ENCODE measurements around the gene HK1.
A peak's percentile ranks its signal among the peaks of the same experiment; 100 is the strongest.
"Not testable (repeated sequence)": the region's sequence is repeated elsewhere in the genome, so short reads cannot be mapped to it uniquely, and the experiment has no call there.

Gene HK1

DNA sequence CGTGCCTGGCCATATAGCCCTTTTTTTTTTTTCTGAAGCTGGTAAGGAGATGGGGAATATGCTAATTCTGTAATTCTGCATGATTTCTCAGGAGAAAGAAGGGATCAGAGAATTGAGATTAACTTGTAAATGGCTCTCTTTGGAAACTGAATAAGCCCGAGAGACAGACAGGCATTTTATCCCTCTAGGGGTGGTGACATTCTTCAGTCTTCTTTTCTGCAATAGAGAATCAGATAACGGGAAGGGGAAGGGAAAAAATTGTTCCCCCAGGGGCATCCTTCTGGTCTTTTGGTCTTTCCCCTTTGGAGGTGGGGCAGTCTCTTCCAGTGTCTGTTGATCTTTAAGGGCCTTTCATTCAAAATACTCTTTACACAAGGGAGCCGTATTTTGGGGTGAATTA is 34.2 kb downstream of the HK1 start:
- DNase-seq = no peak

DNA sequence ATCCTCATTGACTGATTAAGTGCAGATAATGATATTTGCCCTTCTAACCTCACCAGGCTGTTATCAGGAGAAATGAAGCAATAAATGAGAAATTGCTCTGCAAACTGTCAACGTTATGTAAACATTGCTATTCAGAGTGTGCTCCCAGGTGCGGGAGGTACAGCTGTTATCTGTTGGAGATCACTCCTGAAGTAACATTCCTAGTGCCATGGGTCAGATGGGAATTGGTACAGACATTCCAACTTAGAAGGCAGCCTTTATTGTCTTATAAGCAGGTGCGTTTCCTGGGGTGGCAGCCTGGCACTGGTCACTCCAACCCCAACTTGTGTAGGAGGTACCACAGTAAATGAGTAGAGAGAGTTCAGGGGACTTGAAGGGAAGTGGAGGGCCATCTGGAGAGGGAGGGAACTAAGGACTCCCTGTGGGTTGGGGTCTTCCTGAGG is 36.8 kb downstream of the HK1 start:
- no peak for DNase-seq

DNA sequence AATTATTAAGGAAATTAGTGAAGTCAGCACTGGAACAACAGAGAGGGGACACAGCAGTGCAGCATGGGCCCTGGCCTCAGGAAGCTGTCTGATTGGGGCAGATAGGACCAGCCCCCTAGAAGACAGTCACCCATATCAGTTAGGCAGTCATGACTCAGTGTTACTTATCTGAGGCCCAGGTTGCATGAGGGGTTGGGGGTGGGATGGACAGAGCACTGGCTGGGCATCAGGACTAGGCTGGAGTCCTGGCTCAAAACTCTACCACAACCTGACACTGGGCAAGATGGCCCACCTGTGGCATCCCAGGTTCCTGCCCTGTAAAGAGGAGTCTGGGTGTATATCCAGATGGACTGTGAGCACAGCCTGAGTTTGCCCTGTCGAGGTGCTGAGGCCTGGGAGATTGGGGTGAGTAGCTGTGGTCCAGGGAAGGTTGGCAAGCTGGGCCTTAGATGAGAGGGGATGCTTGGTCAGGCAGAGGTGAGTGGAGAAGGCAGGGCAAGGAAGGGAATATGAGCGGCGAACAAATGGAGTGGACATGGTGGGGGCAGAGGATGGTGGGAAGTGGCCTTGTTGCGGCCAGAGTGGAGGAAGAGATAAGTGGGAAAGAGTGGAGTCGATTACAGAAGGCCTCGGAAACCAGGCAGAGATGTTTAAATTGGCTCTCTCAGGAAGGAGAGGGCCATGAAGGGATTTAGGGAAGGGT is 37.5 kb downstream of the HK1 start:
- DNase-seq = no peak

DNA sequence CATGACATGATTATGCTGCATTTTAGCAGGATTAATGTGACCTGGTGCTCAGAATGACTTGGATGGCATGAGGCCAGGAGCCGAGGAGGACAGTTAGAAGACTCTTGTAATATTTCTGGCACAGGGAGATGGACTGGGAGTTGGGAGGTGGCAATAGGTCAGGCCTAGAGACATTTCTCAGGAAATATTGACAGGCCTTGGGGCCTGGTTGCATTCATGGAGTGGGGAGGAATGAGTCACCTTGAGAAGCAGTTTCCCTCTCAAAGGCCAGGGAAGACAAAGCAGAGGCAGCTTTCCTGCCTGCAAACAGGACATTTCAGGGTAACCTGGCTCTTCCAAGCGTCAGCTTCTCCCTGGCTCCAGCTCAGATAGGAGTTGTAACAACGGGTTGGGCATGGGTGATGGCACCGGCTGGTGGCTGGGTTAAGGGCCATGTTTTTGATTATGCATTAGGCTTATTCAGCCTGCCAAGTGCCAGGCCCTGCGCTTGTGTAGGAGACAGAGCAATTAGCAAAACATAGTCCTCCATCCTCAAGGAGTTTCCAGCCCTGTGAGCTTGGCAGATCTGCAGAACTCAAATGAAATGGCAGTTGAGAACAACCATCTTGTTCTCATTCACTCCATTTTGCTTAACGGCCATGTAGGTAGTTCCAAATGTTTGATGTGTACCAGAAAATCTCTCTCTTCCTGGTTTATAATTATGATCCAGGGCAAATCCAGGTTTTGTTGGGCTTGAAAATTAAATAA is 38.2 kb downstream of the HK1 start:
- no peak for DNase-seq

DNA sequence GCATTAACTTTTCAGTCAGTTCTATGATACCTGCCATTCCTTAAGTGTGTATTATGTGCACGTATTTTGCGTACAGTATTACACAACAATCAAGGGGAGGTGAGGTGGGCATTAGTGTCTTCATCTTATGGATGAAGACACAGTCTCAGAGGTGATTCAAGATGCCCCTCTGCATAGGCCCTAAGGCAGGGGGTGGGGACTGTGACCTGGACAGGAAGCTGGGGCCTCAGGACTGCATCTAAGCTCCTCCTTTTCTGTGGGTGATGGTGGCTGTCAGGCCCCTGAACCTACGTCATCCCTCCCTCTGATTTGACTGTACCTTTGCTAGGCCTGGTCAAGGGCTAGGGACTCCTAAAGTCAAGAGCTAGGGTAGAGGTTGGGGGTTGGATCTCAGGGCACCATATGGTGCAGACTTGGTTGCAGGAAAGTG is 38.9 kb downstream of the HK1 start:
- peak; percentile 23 for DNase-seq

DNA sequence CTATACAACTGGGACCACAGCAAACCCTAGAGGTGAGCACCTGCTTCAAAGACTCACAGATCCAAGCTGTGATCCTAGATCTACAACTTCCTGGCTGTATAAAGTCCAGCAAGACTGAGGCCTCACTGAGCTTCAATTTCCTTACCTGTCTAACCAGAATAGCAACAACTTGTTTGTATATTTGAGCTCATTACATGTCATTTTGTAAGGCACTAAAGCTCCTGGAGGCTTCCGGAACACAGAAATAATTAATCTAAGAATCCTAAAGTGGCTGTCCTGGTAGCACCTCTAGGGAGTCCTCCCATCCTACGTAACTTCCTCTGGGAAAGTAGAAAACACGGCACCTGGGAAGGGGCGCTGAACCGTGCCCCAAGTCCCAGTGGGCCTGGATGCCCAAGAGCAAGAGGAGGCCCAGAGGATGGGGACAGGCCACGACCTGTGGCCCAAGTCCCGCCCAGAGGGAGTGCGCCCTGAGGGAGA is 39.4 kb downstream of the HK1 start:
- DNase-seq = no peak

DNA sequence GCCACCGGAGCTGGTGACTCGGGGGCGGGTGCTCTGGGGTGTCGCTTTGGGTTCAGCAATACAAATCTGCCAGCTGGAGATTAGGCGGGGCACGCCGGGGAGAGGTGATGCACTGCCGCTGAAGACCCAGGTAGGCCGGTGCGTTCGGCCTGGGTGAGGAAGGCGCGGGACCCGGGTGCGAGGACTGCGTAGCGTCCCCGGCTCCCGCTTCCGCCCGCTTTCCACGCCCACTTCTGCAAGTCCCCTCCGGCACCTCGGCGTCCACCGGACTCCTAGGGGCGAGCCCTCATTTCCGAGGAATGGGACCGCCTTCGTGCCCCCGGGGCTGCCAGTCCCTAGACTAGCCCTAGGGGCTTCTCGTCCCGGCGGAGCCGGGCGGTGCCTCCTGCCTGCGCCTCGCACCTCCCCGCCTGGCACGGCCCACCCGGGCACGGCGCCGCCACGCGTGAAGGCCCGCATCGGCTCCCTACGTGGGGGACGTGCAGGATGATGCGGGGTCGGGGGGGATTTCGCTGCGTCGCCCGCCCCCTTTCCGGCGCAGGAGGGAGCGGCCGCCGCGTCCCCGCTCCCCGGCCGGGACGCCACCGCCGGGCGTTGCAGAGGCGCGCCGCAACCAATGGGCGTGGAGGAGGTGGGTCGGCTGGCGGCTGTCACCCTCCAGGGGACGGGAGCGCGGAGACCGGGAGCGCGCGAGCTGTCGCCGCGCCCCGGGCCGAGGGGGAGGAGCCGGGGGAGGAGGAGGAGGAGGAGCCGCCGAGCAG is 40.0 kb downstream of the HK1 start:
- DNase-seq = peak; percentile 92

DNA sequence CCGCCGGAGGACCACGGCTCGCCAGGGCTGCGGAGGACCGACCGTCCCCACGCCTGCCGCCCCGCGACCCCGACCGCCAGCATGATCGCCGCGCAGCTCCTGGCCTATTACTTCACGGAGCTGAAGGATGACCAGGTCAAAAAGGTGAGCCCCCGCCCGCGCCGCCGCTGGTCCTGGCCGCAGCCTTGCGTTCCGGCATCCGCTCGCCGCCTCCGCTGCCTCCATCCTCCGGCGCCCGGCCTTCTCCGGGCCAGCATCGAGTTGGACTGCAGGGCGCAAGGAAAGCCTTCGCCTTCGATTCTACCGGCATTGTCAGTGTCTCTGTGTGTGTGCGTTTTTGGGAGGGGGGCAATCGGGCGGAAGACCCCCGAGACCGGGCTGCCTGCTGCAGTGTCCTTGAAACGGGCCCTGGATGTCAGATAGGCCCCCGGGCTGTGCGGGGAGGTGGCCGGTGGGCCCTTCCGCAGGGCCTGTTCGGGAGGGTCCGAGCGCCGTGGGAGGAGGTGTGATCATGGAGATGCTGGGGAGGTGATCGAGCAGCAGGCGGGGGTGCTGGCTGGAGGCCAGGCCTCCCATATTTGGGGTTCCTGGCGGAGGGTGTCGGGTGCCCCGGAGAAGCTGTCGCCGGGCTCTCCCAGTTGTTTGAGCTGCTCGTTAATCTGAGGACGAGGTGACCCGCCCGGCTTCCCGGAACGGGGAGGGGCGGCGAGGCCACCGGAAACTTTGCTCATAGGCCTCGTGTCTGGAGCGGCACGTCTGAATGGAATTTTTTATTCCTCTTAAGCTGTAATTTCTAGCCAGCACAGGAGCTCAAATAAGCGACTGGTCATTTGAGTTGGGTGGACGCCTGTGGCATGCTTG is 40.8 kb downstream of the HK1 start:
- DNase-seq = peak; percentile 88

DNA sequence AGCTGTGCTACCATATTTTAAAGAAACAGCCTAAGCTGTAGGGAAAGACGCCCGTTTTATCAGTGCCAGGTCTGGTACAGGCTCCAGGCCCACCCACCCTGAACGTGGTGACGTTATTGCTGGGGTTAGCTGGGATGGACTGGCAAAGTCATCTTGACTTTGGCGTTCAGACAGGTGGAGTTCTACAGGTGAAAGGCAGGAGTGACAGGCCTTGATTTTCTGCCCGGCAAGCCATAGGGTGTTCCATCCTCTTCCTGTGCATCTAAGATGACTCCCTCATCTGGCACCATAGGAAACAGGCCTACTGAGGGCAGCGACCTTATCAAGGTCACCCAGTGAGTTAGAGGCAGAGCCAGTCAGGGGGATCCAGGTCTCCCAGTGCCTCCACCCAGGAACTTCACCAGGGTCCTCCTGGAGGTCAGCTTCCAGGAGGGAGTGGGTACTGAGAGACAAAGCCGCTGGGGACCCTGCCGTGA is 41.6 kb downstream of the HK1 start:
- DNase-seq = peak; percentile 16

DNA sequence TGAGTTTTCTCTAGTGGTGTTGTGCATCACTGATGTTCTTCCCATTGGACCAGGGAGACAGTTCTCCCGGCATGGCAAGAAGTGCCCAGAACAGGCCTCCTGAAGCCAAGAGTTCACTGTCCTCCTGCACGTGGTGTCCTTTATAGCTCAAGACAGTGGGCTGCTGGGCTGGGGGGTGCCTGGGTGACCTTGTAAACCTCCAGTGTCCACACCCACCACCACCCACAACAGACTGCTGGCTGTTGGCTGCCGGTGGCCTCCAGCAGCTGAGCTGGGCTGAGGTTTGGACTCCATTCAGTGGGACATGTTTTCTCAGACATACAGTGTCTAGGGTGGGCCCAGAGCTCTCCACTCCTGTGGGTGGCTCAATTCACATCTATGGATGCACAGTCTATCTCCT is 42.2 kb downstream of the HK1 start:
- DNase-seq = no peak

DNA sequence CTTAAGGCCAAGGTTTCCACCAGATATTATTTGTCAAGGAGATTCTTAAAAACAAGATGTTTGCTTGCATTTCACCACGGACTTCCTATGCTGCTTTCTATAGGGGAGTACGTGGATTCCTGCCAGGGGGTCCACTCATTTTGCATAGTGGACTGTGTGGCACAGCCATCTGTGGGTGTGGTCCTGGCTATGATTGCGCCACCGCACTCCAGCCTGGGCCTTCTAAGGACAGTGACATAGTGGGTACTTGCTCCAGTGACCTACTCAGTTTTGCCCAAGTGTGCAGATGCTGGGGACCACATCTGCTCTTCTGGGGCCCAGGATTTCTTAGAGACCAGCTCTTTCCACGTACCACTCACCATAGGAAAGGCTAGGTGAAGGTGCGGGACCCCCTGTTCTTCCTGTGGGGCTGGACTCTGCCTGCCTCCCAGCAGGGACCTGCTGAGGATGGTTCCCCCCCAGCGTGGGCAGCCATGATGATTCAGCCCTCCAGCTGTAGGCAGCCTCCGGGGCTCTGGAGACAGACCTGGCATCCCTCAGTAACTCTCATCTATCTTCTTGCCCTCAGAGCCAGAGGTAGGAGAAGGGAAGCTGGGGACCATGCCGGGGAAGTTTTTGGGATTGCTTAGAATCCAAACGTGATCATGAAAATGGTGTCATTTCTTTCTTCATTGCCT is 42.9 kb downstream of the HK1 start:
- DNase-seq = no peak

DNA sequence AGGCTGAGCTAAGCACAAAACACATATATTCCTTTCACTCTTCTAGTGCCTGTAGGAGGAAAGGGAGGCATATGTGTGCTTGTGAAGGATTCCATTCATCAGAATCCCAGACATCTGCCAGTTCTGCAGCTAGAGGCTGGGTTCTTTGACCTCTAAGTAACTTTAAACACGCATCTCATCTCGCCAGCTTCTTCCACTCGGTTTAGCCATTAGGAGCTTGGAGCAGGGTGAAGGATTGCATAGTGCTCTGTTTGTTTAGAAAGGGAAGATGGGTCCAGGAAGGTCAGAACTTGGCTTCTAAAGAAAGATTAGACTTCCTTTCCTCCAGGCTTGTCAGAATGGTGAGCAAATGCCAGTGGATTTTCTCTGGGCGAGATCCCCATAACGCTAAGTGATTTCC is 43.6 kb downstream of the HK1 start:
- DNase-seq = no peak

DNA sequence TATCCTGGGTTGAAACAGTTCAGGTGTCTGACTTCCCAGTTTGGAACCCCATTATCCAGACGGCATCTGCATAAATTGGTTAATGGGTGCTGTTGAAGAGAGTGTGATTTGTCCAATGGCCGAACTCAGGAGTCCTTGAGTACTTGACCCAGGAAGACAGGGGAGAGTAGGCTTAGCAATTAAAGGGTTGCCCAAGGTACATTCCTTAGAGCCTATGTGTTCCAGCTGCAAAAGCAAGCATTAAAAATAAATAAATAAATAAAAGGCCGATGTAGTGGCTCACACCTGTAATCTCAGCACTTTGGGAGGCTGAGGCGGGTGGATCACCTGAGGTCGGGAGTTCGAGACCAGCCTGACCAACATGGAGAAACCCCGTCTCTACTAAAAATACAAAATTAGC is 44.0 kb downstream of the HK1 start:
- DNase-seq = not testable (repeated sequence)

DNA sequence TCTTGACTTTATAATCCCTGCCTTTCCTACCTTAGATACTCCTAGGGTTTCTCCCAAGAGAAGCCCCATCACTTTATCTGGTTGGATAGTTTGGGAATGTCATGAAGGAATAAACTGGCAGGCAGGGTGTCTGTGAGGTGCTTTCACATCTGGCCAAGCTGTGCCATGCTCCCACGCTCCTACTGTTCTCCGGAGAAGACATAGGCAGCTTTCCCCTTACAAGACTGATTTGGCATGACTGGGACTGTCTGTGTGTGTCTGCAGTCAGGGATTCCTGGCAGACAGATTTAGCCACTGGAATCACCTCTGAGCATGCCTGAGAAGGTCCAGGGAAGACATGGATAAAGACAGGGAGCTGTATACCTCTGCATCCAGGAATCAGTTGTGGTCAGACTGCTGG is 45.3 kb downstream of the HK1 start:
- no peak for DNase-seq

DNA sequence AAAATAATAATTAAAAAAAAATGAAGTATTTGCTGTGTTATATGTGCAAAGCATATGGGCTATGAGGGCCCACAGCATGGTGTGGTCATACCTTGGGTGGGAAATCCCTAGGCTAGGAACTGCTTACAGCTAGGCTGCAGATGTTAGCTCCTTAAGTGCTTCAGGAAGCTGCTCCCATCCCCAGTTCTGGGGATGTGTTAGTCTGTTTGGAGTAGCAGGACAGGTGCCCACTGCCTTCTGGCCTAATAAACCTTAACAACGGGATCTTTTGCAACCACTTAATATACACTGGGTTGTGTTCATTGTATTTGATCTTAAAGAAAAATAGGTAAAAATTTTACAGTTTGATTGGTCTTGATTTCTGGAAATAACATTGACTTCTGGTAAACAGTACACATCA is 46.3 kb downstream of the HK1 start:
- no peak for DNase-seq

DNA sequence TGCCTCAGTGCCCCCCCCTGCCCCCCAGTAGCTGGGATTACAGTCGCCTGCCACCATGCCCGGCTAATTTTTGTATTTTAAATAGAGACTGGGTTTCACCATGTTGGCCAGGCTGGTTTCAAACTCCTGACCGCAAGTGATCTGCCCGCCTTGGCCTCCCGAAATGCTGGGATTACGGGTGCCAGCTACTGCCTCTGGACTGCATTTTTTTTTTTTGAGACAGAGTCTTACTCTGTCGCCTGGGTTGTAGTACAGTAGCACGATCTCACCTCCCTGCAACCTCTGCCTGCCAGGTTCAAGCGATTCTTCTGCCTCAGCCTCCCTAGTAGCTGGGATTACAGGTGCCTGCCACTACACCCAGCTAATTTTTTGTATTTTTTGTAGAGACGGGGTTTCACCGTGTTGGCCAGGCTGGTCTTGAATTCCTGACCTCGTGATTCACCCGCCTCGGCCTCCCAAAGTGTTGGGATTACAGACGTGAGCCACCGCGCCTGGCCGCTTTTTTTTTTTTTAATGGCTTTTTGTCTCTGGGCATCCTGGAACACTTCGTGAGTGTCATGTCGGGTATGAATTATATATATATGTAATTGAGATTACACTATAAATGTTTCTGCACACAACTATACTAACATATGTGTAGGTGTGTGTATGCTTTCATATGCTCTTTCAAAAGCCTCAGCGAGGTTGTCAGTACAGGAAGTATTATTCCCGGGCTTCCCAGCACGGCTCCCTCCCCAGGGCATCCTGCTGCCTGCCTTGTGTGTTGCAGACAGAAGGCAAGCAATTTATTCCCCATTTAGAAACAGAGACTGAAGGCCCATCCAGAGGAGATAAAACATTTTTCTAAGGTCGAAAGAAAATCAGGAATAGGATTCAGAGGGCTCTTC is 47.6 kb downstream of the HK1 start:
- DNase-seq = not testable (repeated sequence)

DNA sequence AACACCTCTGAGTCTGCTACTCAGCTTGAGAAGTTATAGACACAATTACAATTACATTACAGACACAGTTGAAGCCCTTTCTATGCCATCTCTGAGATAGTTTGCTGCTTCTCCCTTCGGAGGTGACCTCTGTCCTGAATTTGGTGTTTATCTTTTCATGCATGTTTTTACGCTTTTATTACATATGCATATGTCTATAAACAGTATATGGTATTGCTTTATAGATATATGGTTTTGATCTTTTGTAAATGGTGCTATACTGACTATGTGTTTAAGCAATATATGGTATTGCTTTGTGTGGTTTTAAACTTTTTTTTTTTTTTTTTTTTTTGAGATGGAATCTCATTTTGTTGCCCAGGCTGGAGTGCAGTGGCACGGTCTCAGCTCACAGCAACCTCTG is 48.4 kb downstream of the HK1 start:
- DNase-seq = no peak

DNA sequence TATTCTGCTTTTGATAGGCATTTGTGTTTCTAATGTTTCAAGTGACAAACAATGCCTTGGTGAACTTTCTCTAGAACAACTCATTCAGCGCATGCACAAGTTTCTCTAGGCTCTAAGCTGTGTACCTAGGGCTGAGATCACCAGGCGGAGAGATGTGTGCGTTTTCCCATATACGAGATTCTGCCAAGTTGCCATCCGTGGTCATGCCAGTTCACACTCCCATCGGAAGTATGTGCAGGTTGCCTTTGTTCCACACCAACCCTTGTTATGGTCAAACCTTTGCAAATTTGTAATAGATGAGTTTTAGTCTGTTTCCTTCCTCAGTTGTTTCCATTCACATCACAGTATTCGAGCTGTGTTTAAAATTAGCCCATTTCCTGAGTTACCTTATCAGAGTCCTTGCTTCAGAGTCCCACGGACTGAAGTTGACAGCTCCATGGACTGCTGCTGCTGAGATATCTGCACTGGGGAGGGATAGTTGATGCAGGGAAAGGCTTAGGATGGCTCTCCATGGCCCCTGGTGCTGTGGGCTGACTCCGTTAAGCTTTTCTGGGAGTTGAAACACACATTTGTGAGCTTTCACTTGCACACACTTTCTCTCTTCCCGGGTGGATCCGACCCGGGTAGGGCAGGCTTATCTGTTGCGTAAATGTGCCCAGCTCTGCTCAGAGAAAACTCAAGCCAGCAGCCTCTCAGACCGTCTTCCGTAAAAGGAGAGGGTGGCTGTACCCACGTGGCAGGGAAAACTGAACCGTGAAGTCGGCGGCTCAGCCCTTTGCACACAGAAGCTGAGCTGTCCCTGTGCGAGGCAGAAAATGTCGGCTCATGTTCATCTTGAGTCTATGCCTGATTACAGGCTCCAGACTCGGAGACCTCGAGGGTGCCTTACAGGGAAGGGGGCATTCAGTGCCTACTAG is 49.4 kb downstream of the HK1 start:
- peak; percentile 35 for DNase-seq

DNA sequence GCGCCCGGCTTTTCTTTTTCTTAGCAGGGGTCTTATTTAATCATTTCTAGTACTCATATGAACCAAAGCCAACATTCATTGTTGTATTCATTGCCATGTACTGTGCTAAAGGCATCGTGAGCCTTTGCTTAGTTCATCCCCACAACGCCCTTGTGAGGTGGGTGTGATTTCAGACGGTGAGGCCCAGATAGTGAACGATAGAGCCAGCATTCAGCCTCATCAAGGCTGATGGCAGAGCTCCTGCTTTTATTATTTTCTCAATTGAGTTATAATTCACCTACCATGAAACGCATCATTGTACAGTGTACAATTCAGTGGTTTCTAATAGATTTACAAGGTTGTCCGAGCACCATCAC is 50.1 kb downstream of the HK1 start:
- no peak for DNase-seq

DNA sequence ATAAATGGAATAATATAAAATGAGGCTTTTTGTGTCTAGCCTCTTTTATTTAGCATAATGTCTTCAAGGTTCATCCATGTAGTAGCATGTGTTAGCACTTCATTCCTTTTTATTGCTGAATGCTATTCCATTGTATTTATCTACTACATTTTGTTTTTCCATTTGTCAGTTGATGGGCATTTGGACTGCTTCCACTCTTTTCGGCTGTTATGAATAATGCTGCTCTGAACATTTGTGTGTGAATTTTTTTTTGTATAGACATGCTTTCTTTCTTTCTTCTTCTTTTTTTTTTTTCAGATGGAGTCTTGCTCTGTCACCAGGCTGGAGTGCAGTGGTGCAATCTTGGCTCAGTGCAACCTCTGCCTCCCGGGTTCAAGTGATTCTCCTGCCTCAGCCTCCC is 50.6 kb downstream of the HK1 start:
- DNase-seq = not testable (repeated sequence)
